ENCODE data around the gene APPL2.

Gene APPL2

DNA sequence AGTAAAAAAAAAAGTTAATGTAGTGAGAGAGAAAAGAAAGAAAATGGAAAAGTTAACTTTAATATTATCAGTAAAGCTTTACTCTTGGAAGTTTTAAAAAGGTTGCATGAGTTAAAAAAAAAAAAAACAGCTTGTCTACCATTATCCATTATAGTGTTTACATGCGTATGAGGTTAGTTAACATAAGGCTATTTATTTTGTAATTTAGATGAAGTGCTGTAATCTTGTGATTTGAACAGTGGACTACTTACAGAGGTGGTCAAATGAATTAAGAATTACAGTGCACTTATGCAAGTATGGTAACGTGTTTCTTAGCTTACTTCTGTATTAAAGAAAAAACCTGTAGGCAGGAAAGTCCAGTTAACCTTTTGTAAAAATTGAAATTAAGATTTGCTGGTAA, 97.7 kb downstream of the APPL2 start:
- no peak overlapping the region for H3K4me3 ChIP-seq
- peaks cover 68% of the 10 kb centered on the region for H3K36me3 ChIP-seq (ENCODE audit: insufficient read depth, low read length)
- H3K9me3 ChIP-seq (ENCODE audit: low read depth, low read length), result no peaks in the 10 kb centered on the region
- DNase-seq (ENCODE audit: low read depth, low spot score), result no peak
- no peak for TF ChIP-seq FOXP2 (optimal IDR thresholded peaks at IDR 0.05; ENCODE audit: control extremely low read depth, extremely low read length, insufficient read depth)
- TF ChIP-seq POLR2AphosphoS5 (IDR thresholded peaks at IDR 0.05; ENCODE audit: borderline replicate concordance, low read depth, low read length), result no peak
- no peak for TF ChIP-seq EZH2 (IDR thresholded peaks at IDR 0.05)
- H3K9ac ChIP-seq (ENCODE audit: insufficient read length), result no peak overlapping the region
- H3K27ac ChIP-seq, result no peak overlapping the region

Data from SK-N-MC (cell line).